HEK293 (cell line): ENCODE measurements around the gene SLMAP.

Source experiments
- BCL11A ChIP-seq: fragments of 450-650 bp; formaldehyde crosslinking; IDR thresholded peaks from 2 replicates; pipeline ENCODE4 v1.5.1; 2016; ENCODE audit warnings: low read depth, missing biosample characterization, missing genetic modification characterization
- CTCF ChIP-seq: fragments of 450-650 bp; formaldehyde crosslinking; IDR thresholded peaks from 2 replicates; pipeline ENCODE4 v1.5.1; 2016; ENCODE audit warnings: missing biosample characterization, missing genetic modification characterization
- MYNN ChIP-seq: fragments of 450-650 bp; formaldehyde crosslinking; IDR thresholded peaks from 2 replicates; pipeline ENCODE4 v1.5.1; 2016; ENCODE audit warnings: missing biosample characterization, missing genetic modification characterization, borderline replicate concordance
- PRDM4 ChIP-seq: fragments of 450-650 bp; formaldehyde crosslinking; IDR thresholded peaks from 2 replicates; pipeline ENCODE4 v1.5.1; 2017; ENCODE audit warnings: missing biosample characterization, missing genetic modification characterization
- REST ChIP-seq: fragments of 450-650 bp; formaldehyde crosslinking; IDR thresholded peaks from 2 replicates; pipeline ENCODE4 v1.5.1; 2016; ENCODE audit warnings: missing biosample characterization, missing genetic modification characterization
- SETDB1 ChIP-seq: IDR thresholded peaks from one replicate; pipeline ENCODE4 v1.6.1; 2017; ENCODE audit warnings: mild to moderate bottlenecking, low read length, moderate library complexity, mixed read lengths; ENCODE audit not compliant: insufficient read length
- SP2 ChIP-seq: fragments of 450-650 bp; formaldehyde crosslinking; IDR thresholded peaks from 2 replicates; pipeline ENCODE4 v1.5.1; 2016; ENCODE audit warnings: missing biosample characterization, missing genetic modification characterization
- ZBTB17 ChIP-seq: fragments of 450-650 bp; formaldehyde crosslinking; IDR thresholded peaks from 2 replicates; pipeline ENCODE4 v1.5.1; 2016; ENCODE audit warnings: missing biosample characterization, missing genetic modification characterization
- ZIC2 ChIP-seq: fragments of 450-650 bp; formaldehyde crosslinking; IDR thresholded peaks from 2 replicates; pipeline ENCODE4 v1.5.1; 2016; ENCODE audit warnings: missing biosample characterization, missing genetic modification characterization
- ZNF24 ChIP-seq: fragments of 450-650 bp; formaldehyde crosslinking; IDR thresholded peaks from 2 replicates; pipeline ENCODE4 v1.5.1; 2016; ENCODE audit warnings: missing biosample characterization, missing genetic modification characterization
- ZNF274 ChIP-seq, 2 experiments: fragments of 200-500 bp in 1 of 2; fragments of 450-650 bp in 1 of 2; sonication (Bioruptor generic) in 1 of 2; formaldehyde crosslinking in 1 of 2; IDR thresholded peaks; 2 replicates each; pipeline versions ENCODE4 v1.5.1 to v1.6.1; 2014 to 2016; ENCODE audit warnings: borderline replicate concordance in 1 of 2, inconsistent platforms in 1 of 2, low read length in 1 of 2, missing biosample characterization in 1 of 2, missing genetic modification characterization in 1 of 2
- ZSCAN18 ChIP-seq: fragments of 450-650 bp; formaldehyde crosslinking; IDR thresholded peaks from 2 replicates; pipeline ENCODE4 v1.5.1; 2016; ENCODE audit warnings: missing biosample characterization, missing genetic modification characterization
- TF ChIP-seq, protein P1 (sequence below): fragments of 450-650 bp; formaldehyde crosslinking; IDR thresholded peaks from 2 replicates; pipeline ENCODE4 v1.5.1; 2016; ENCODE audit warnings: missing biosample characterization, missing genetic modification characterization
- TF ChIP-seq, protein P2 (sequence below): fragments of 450-650 bp; formaldehyde crosslinking; IDR thresholded peaks from 2 replicates; pipeline ENCODE4 v1.5.1; 2016; ENCODE audit warnings: missing biosample characterization, missing genetic modification characterization, borderline replicate concordance

DNA sequence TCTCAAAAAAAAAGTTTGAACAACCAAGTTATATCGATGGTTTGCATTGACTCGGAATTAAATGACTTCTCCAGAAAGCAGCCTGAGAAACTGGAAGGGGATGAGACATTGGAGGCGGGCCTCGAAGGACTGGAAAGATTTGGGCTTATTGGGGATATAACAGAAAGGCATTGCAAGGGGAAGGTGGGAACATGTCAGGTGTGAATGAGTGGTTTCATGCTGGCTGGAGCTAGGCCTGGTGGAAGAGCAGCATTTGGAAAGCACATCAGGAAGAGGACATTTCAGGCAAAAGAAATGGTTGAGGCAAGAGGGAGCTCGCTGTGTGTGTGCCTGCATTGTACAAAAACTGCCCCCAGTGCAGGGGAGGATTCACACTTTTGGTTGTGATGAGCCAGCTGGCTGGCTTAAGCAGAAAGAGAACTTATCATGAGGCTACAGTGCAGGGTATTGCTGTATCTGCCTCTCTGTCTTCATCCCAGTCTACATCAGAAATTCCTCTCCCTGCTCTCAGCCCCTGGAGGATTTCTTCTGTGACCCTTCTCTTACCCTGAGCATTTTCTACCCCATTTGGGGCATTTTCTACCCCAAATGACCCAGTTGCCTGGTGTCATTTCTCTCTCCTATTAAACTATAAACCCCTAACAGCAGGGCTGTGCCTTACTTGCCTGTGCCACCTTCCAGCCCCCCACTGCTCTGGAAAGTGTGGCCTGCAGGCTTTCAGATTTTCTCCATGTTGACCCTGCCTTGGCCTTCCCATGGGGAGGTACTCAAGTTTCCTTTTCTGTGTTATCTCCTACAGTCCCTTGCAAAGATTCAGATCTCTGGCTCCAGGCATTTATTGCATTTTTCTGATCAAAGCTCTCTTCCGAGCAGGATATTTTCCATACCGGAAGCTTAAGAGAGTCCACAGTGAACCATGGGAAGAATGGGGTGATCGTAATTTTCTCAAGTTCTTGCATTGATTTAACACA is 187.7 kb downstream of the SLMAP start:
- no peak for TF ChIP-seq PRDM4 (tag by site-specific recombination)
- no peak for TF ChIP-seq CTCF (tag by site-specific recombination)
- TF ChIP-seq ZSCAN18 (tag by site-specific recombination) = no peak
- TF ChIP-seq BCL11A (tag by site-specific recombination) = no peak
- TF ChIP-seq, protein P1, sequence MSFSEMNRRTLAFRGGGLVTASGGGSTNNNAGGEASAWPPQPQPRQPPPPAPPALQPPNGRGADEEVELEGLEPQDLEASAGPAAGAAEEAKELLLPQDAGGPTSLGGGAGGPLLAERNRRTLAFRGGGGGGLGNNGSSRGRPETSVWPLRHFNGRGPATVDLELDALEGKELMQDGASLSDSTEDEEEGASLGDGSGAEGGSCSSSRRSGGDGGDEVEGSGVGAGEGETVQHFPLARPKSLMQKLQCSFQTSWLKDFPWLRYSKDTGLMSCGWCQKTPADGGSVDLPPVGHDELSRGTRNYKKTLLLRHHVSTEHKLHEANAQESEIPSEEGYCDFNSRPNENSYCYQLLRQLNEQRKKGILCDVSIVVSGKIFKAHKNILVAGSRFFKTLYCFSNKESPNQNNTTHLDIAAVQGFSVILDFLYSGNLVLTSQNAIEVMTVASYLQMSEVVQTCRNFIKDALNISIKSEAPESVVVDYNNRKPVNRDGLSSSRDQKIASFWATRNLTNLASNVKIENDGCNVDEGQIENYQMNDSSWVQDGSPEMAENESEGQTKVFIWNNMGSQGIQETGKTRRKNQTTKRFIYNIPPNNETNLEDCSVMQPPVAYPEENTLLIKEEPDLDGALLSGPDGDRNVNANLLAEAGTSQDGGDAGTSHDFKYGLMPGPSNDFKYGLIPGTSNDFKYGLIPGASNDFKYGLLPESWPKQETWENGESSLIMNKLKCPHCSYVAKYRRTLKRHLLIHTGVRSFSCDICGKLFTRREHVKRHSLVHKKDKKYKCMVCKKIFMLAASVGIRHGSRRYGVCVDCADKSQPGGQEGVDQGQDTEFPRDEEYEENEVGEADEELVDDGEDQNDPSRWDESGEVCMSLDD (tag by site-specific recombination) = no peak
- TF ChIP-seq, protein P2, sequence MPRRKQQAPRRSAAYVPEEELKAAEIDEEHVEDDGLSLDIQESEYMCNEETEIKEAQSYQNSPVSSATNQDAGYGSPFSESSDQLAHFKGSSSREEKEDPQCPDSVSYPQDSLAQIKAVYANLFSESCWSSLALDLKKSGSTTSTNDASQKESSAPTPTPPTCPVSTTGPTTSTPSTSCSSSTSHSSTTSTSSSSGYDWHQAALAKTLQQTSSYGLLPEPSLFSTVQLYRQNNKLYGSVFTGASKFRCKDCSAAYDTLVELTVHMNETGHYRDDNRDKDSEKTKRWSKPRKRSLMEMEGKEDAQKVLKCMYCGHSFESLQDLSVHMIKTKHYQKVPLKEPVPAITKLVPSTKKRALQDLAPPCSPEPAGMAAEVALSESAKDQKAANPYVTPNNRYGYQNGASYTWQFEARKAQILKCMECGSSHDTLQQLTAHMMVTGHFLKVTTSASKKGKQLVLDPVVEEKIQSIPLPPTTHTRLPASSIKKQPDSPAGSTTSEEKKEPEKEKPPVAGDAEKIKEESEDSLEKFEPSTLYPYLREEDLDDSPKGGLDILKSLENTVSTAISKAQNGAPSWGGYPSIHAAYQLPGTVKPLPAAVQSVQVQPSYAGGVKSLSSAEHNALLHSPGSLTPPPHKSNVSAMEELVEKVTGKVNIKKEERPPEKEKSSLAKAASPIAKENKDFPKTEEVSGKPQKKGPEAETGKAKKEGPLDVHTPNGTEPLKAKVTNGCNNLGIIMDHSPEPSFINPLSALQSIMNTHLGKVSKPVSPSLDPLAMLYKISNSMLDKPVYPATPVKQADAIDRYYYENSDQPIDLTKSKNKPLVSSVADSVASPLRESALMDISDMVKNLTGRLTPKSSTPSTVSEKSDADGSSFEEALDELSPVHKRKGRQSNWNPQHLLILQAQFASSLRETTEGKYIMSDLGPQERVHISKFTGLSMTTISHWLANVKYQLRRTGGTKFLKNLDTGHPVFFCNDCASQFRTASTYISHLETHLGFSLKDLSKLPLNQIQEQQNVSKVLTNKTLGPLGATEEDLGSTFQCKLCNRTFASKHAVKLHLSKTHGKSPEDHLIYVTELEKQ (tag by site-specific recombination) = no peak
- no peak for TF ChIP-seq ZIC2 (tag by site-specific recombination)
- no peak for TF ChIP-seq REST
- no peak for TF ChIP-seq SETDB1
- no peak for TF ChIP-seq ZNF274 (IDR thresholded peaks at IDR 0.05; ENCODE audit: low read length)
- TF ChIP-seq ZNF274 (tag by site-specific recombination; IDR thresholded peaks at IDR 0.05; ENCODE audit: borderline replicate concordance) = no peak
- TF ChIP-seq SP2 (tag by site-specific recombination) = no peak
- no peak for TF ChIP-seq ZNF24 (tag by site-specific recombination)
- TF ChIP-seq MYNN (tag by site-specific recombination) = no peak
- TF ChIP-seq ZBTB17 (tag by site-specific recombination) = no peak
